Coronary artery (tissue), 2 donors: ENCODE results near the gene MGAT4B.

Experiments used
- DNase-seq: peaks from one replicate; pipeline ENCODE4 v3.0.0-alpha.2; 2017; ENCODE audit warnings: low spot score
- H3K27ac ChIP-seq, 2 donors: fragments of 200-600 bp; sonication (generic); one replicate each; pipeline ENCODE4 v1.5.1; 2016 to 2019
- H3K4me3 ChIP-seq: fragments of 200-600 bp; sonication (generic); 2 replicates; pipeline ENCODE4 v1.5.1; 2016; ENCODE audit warnings: mild to moderate bottlenecking, moderate library complexity
- TF ChIP-seq, protein P1 (sequence below): fragments of 200-600 bp; sonication (generic); IDR thresholded peaks from one replicate; pipeline ENCODE4 v1.5.1; 2019; ENCODE audit warnings: antibody characterized with exemption

The MGAT4B gene

DNA sequence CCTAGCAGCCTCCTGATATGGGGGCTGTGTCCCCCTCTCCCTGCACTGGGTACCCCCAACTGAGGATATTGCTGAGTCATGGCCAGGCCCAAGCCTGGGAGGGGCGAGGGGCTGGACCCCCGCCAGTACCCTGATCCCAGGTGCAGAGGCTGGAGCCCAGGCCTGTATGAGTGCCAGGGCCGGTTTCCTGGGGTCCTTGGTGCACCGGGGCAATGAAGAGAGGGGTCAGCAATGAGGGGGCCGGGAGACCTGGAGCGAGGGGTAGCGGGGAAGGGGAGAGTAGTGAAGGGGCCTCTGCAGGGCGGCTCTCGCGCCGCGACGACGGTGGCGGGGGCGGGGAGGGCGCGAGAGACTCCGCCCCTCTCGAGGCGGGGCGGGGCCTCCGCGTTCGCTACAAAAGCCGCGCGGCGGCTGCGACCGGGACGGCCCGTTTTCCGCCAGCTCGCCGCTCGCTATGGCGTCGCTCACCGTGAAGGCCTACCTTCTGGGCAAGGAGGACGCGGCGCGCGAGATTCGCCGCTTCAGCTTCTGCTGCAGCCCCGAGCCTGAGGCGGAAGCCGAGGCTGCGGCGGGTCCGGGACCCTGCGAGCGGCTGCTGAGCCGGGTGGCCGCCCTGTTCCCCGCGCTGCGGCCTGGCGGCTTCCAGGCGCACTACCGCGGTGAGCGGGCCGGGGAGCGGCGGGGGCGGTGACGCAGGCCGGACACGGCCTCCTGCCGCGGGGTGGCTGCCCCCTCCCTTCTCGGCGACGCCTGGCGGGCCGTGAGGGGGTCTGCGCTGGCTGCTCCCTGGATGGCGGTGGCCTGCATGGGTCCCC lies 14.0 kb upstream of the MGAT4B start, which contains the start of gene SQSTM1:
SQSTM1 (plus strand) TSS at position 423 of the 815 bp plus-strand sequence; CDS start at position 455, 32 bp downstream.
- peak within 1 kb of the TSS; percentile 96 for H3K4me3 ChIP-seq

DNA sequence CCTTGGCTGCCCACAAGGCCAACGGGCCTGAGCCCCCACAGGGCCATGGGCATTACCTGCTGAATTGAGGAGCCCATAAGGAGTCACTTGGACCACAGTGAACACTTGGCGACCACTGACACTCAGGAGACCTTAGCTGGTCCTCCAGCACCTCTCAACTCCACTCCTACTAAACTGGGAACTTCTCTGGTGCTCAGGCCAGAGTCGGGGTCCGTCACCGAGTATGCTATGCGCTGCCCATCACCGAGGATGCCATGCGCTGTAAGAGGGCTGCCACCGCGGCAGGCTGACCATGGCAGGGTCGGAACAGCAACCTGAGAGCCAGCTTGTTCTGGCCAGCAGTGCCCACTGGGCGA lies 13.4 kb upstream of the MGAT4B start:
- H3K4me3 ChIP-seq, result peak overlapping the region; percentile 96
- TF ChIP-seq, protein P1, sequence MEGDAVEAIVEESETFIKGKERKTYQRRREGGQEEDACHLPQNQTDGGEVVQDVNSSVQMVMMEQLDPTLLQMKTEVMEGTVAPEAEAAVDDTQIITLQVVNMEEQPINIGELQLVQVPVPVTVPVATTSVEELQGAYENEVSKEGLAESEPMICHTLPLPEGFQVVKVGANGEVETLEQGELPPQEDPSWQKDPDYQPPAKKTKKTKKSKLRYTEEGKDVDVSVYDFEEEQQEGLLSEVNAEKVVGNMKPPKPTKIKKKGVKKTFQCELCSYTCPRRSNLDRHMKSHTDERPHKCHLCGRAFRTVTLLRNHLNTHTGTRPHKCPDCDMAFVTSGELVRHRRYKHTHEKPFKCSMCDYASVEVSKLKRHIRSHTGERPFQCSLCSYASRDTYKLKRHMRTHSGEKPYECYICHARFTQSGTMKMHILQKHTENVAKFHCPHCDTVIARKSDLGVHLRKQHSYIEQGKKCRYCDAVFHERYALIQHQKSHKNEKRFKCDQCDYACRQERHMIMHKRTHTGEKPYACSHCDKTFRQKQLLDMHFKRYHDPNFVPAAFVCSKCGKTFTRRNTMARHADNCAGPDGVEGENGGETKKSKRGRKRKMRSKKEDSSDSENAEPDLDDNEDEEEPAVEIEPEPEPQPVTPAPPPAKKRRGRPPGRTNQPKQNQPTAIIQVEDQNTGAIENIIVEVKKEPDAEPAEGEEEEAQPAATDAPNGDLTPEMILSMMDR, result no peak
- DNase-seq, result no peak
- peak overlapping the region; percentile 100 for H3K27ac ChIP-seq

More for the DNA sequence above, 14.0 kb upstream of the MGAT4B start, which contains the start of gene SQSTM1:
- TF ChIP-seq, protein P1, result no peak
- peak; percentile 89 for DNase-seq
- peak within 1 kb of the TSS; percentile 100 for H3K27ac ChIP-seq

DNA sequence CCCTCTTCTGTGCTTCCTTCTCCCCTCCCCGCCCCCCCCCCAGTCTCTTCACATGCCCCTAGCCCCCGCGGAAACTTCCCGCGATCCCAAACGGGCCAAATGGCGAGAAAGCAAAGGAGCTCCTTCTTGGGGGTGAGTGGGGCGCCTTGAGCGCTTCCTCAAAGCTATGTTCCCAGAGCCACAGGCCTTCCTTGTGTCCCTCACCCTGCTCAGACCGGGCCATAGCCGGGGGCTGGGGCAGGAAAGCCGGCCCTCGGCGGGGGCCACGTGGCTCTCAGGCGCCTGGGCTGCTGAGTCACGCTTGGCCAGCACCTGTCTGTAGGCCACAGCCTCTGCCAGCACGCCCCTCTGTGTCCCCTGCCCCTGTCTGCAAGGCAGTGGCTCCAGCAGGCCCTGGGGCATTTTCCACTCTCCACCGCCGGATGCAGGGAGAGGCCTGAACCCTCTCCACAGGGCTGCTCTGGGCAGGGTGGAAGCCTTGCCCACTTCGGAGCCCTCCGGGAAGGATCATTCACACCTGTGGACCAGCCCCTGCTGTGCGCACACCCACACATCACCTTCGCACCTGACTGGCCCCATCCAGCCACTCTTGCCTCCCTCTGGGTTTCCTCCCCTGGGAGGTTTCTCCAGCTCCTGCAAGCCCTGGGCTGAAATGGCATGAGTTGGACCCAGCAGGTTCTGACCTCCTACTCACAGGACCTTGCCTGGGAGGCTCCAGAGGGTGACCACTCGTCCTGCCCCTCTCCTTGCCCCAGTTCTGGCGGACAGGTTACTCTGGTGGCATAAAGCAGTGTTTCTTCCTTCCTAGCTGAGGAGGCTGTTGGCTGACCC lies 12.8 kb upstream of the MGAT4B start:
- peak overlapping the region; percentile 96 for H3K4me3 ChIP-seq
- DNase-seq, result no peak
- TF ChIP-seq, protein P1, result no peak
- H3K27ac ChIP-seq, result peak overlapping the region; percentile 100

DNA sequence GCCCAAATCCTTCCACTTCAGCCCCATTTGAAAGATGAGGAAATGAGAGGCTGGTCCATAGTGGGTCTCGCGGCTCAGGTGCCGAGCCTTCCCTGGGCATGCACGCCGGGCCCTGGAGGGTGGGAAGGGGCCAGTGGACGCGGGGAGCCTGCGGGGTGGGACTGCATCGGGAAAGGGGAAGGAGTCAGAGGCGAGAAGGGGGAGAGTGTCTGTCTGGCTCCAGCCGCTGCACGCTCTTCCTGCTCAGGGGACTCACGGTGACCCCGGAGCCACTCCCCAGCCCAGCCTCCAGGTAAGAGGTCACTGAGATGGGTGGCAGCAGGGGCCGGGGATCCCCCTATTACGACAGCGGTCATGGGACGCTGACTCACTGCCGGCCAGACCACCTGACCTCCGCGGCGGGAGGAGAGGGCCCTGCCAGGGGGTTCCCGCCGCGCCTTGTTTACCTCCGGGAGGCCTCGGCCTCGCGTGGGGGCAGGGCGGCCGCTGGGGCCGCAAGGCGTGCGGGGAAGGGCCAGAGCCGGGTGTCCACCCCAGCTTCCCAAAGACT lies 12.2 kb upstream of the MGAT4B start:
- TF ChIP-seq, protein P1, result no peak
- DNase-seq, result peak; percentile 96
- peak overlapping the region; percentile 100 for H3K27ac ChIP-seq
- H3K4me3 ChIP-seq, result peak overlapping the region; percentile 96

DNA sequence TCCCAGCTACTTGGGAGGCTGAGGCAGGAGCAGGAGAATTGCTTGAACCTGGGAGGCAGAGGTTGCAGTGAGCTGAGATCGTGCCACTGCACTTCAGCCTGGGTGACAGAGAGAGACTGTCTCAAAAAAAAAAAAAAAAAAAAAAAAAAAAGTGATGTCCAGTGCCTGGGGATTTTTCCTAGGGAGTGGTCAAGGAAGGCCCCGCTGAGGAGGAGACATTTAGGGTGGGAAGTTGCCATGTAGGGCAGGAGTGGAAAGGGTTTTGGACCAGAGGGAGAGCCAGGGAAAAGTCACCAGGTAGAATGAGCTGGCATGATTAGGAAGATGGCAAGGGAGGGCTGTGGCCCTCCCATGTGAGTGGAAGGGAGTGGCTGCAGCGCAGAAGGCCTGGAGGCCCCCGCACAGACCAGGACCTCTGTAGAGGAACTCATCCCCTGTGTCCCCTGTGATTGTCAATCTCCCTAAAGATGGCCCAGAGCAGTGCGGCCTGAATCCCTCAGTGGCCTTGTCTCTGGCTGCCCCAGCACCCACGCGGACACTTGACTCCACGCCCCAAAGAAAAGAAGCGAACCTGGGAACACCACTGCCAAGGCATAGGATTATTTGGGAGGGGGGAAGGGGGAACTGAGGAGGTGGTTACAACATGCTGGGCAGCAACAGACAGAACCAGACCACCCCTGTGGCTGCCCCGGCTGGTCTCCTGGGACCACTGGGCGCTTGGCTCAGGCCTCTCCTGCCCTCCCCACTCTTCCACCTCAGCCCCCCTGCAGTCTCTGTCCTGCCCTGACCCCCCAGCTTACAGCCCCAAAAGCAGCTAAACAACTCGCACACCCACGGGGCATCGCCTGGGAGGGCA lies 11.5 kb upstream of the MGAT4B start:
- no peak for DNase-seq
- TF ChIP-seq, protein P1, result no peak
- Histone ChIP-seq H3K27ac (peak overlapping the region; percentile 100), H3K4me3 (peak overlapping the region; percentile 96)

DNA sequence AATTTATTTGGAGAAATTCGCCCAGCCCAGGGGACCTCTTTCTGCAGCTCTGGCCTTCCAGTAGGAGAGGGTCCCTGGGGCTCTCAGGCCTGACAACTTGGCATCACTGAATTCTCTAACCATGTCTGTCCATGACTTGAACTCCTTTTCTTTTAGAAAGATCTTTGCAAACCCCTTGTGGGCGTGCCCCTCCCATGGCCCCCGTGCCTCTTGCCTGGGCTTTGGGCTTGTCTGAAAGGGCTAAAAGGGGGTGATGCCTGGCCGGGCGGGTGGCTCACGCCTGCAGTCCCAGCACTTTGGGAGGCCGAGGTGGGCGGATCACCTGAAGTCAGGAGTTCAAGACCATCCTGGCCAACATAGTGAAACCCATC lies 10.8 kb upstream of the MGAT4B start:
- H3K27ac ChIP-seq, result peak overlapping the region; percentile 47 to 55
- H3K4me3 ChIP-seq, result peak overlapping the region; percentile 75
- no peak for DNase-seq
- TF ChIP-seq, protein P1, result no peak
